Measurements from ENCODE around the gene TFPI.

Gene TFPI

GRCh38 chr2:187422282-187422681 is 132.0 kb downstream of the TFPI start:
- no peak for TF ChIP-seq FOXP2 (optimal IDR thresholded peaks at IDR 0.05; ENCODE audit: control extremely low read depth, extremely low read length, insufficient read depth)
- TF ChIP-seq POLR2AphosphoS5 (IDR thresholded peaks at IDR 0.05; ENCODE audit: borderline replicate concordance, low read depth, low read length) = no peak; the same call in 1 of the 2 replicates
- Histone ChIP-seq H3K4me3 (peak overlapping the region; percentile 32), H3K27ac (peak overlapping the region; percentile 84), H3K9ac (ENCODE audit: insufficient read length) (no peak overlapping the region), H3K36me3 (ENCODE audit: insufficient read depth, low read length) (no peaks in the 10 kb centered on the region), H3K9me3 (ENCODE audit: low read depth, low read length) (no peaks in the 10 kb centered on the region)
- peak; percentile 72 for DNase-seq (ENCODE audit: low read depth, low spot score)

GRCh38 chr2:187421519-187421918 is 132.7 kb downstream of the TFPI start:
- Histone ChIP-seq H3K27ac (peak overlapping the region; percentile 84; the same call in 1 of the 2 replicates), H3K36me3 (ENCODE audit: insufficient read depth, low read length) (no peaks in the 10 kb centered on the region), H3K9me3 (ENCODE audit: low read depth, low read length) (no peaks in the 10 kb centered on the region), H3K9ac (ENCODE audit: insufficient read length) (no peak overlapping the region), H3K4me3 (no peak overlapping the region; the same call in 1 of the 2 replicates)
- no peak for DNase-seq (ENCODE audit: low read depth, low spot score)
- no peak for TF ChIP-seq FOXP2 (optimal IDR thresholded peaks at IDR 0.05; ENCODE audit: control extremely low read depth, extremely low read length, insufficient read depth)
- TF ChIP-seq EZH2 (IDR thresholded peaks at IDR 0.05) = no peak
- no peak for TF ChIP-seq POLR2AphosphoS5 (IDR thresholded peaks at IDR 0.05; ENCODE audit: borderline replicate concordance, low read depth, low read length)

GRCh38 chr2:187419808-187420207 is 134.4 kb downstream of the TFPI start:
- no peak for DNase-seq (ENCODE audit: low read depth, low spot score)
- Histone ChIP-seq H3K9ac (ENCODE audit: insufficient read length) (no peak overlapping the region), H3K4me3 (no peak overlapping the region; the same call in 1 of the 2 replicates), H3K36me3 (ENCODE audit: insufficient read depth, low read length) (no peaks in the 10 kb centered on the region), H3K9me3 (ENCODE audit: low read depth, low read length) (no peaks in the 10 kb centered on the region), H3K27ac (peak overlapping the region; percentile 59)
- TF ChIP-seq FOXP2 (optimal IDR thresholded peaks at IDR 0.05; ENCODE audit: control extremely low read depth, extremely low read length, insufficient read depth) = no peak
- no peak for TF ChIP-seq POLR2AphosphoS5 (IDR thresholded peaks at IDR 0.05; ENCODE audit: borderline replicate concordance, low read depth, low read length)
- TF ChIP-seq EZH2 (IDR thresholded peaks at IDR 0.05) = no peak

GRCh38 chr2:187415449-187415848 is 138.8 kb downstream of the TFPI start:
- no peak overlapping the region for H3K4me3 ChIP-seq
- no peaks in the 10 kb centered on the region for H3K9me3 ChIP-seq (ENCODE audit: low read depth, low read length)
- H3K27ac ChIP-seq = no peak overlapping the region
- no peaks in the 10 kb centered on the region for H3K36me3 ChIP-seq (ENCODE audit: insufficient read depth, low read length)
- H3K9ac ChIP-seq (ENCODE audit: insufficient read length) = no peak overlapping the region
- TF ChIP-seq FOXP2 (optimal IDR thresholded peaks at IDR 0.05; ENCODE audit: control extremely low read depth, extremely low read length, insufficient read depth) = no peak
- no peak for TF ChIP-seq POLR2AphosphoS5 (IDR thresholded peaks at IDR 0.05; ENCODE audit: borderline replicate concordance, low read depth, low read length)
- TF ChIP-seq EZH2 (IDR thresholded peaks at IDR 0.05) = no peak
- DNase-seq (ENCODE audit: low read depth, low spot score) = no peak
